ENCODE data around the gene CIRBP. TPM values are rescaled to one million over a fixed set of nuclear protein-coding genes. Genes with fewer than 3 reads are reported as not detected.

The CIRBP gene
- total RNA-seq, 3 donors from 2014 or later = 281 to 507 (median 300) TPM

DNA sequence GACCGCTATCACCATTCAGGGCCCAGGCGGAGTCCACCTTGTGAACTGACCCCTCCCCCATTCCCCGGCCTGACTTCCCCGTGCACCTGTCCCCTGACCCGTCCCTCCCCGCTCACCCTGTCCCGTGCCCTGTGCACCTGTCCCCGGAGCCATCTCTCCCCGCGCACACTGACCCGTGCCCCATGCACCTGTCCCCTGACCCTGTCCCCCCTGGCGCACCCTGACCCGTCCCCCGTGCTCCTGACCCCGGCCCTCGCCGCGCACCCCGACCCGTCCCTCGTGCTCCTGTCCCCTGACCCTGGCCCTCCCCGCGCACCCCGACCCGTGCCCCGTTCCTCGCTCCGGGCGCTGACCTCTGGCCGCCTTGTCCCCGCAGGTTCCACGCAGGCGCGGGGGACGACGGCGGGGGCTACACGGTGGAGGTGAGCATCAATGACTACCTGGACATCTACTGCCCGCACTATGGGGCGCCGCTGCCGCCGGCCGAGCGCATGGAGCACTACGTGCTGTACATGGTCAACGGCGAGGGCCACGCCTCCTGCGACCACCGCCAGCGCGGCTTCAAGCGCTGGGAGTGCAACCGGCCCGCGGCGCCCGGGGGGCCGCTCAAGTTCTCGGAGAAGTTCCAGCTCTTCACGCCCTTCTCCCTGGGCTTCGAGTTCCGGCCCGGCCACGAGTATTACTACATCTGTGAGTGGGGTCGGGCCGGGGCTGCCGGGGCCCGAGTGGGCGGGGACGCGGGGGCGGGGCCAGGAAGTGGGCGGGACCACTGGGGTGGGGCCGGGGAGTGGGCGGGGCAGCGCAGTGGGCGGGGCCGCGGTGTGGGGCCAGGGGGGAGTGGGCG lies 26.3 kb downstream of the CIRBP start:
- intact Hi-C loops (cut with DNase I, micrococcal nuclease) = no loop called here

DNA sequence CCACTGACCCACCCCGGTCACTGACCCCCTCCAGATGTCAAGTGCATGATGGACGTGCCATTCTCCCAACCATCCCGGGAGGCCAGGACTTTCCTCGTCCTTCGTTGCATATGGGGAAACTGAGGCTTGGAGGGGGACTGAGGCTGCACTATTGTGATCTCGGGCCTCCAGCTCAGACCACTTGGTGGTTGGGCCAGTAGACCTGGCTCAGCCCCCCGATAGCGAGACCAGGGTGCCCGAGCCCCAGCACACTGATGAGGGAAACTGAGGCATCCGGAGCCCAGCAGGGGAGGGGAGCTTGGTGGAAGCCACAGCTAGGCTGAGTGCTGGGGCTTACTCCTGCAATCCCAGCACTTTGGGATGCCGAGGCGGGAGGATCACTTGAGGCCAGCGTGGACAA lies 26.9 kb downstream of the CIRBP start:
- no peak overlapping the region for H3K4me3 ChIP-seq
- DNase-seq (no peak), ATAC-seq (no peak)
- TF ChIP-seq, protein P1, sequence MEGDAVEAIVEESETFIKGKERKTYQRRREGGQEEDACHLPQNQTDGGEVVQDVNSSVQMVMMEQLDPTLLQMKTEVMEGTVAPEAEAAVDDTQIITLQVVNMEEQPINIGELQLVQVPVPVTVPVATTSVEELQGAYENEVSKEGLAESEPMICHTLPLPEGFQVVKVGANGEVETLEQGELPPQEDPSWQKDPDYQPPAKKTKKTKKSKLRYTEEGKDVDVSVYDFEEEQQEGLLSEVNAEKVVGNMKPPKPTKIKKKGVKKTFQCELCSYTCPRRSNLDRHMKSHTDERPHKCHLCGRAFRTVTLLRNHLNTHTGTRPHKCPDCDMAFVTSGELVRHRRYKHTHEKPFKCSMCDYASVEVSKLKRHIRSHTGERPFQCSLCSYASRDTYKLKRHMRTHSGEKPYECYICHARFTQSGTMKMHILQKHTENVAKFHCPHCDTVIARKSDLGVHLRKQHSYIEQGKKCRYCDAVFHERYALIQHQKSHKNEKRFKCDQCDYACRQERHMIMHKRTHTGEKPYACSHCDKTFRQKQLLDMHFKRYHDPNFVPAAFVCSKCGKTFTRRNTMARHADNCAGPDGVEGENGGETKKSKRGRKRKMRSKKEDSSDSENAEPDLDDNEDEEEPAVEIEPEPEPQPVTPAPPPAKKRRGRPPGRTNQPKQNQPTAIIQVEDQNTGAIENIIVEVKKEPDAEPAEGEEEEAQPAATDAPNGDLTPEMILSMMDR (IDR thresholded peaks at IDR 0.05) = no peak
- intact Hi-C loops (cut with DNase I, micrococcal nuclease) = no loop called here
- no peaks in the 10 kb centered on the region for H3K9me3 ChIP-seq
- peaks cover 14% of the 10 kb centered on the region for H3K4me1 ChIP-seq (ENCODE audit: low read depth)
- H3K36me3 ChIP-seq (ENCODE audit: low read depth) = no peaks in the 10 kb centered on the region

More for the DNA sequence above, 26.3 kb downstream of the CIRBP start:
- Histone ChIP-seq H3K4me1 (ENCODE audit: low read depth) (peaks cover 19% of the 10 kb centered on the region), H3K36me3 (ENCODE audit: low read depth) (no peaks in the 10 kb centered on the region), H3K9me3 (no peaks in the 10 kb centered on the region), H3K4me3 (no peak overlapping the region)
- DNase-seq (no peak), ATAC-seq (peak; percentile 13)
- TF ChIP-seq, protein P1 (IDR thresholded peaks at IDR 0.05) = no peak

DNA sequence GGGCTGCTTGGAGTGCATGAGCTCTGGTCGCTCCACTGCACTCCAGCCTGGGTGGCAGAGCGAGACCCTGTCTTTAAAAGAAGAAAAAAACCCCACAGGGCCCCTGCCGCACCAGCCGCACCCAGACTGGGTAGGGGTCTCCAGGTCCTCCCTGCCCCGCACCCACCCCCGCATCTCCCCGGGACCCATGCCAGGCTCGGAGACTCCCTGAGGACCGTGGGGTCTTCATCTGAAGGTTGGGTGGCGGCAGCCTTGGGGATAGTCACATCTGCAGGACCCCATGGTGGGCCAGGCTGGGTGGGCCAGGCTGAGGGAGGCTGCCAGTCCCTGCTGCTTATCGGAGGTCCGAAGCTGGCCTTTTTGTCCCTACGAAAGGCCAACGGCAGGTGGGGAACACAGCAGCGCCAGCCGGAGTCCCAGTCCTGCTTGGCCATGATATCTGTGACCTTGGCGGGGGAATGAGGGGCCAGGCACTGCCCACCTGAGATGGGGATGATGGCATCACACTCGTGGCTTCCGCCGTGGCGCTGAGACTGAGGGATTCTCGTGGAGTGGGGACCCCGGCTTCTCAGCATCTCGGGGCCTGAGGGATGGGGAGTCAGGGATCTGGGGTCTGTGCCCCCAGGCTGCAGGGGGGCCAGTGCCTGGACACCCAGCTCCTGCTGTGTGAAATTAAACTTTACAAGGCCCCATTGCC lies 27.6 kb downstream of the CIRBP start:
- intact Hi-C loops (cut with DNase I, micrococcal nuclease) = no loop called here

DNA sequence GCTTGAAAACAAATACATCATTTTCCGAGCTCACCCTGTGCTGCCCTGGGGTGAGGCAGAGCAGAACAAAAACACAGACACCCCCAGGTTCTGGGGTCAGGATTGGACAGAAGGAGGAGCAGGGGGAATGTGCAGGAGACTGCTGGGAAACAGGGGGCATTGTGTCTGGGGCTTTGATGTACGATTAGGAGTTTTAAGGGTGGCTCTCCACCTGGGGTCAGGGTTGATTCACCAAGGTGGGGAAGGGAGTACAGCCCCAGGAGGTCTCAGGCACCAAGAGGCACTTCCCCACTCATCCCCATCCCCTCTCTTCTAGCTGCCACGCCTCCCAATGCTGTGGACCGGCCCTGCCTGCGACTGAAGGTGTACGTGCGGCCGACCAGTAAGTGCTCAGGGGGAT lies 29.1 kb downstream of the CIRBP start:
- Histone ChIP-seq H3K36me3 (ENCODE audit: low read depth) (no peaks in the 10 kb centered on the region), H3K4me1 (ENCODE audit: low read depth) (no peaks in the 10 kb centered on the region), H3K9me3 (no peaks in the 10 kb centered on the region), H3K4me3 (no peak overlapping the region)
- TF ChIP-seq, protein P1 (IDR thresholded peaks at IDR 0.05) = no peak
- ATAC-seq (no peak), DNase-seq (no peak)
- intact Hi-C loops (cut with DNase I, micrococcal nuclease) = no loop called here

More for the DNA sequence above, 27.6 kb downstream of the CIRBP start:
- DNase-seq (no peak), ATAC-seq (no peak)
- Histone ChIP-seq H3K4me3 (no peak overlapping the region), H3K36me3 (ENCODE audit: low read depth) (no peaks in the 10 kb centered on the region), H3K9me3 (no peaks in the 10 kb centered on the region), H3K4me1 (ENCODE audit: low read depth) (peaks cover 8% of the 10 kb centered on the region)
- TF ChIP-seq, protein P1 (IDR thresholded peaks at IDR 0.05) = no peak

DNA sequence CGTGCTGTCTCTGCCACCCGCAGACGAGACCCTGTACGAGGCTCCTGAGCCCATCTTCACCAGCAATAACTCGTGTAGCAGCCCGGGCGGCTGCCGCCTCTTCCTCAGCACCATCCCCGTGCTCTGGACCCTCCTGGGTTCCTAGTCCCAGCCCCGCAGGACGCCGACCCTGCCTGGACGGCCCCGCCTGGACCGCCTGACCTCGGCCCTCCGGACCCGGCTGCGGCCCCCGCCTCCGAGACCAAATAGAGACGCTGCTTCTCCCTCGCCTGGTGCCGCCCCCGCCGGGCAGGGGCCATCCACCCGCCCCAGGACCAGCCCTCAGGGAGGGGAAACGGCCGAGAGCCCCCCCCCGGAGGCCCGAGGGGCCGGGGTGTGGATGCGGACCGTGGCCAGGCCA lies 30.7 kb downstream of the CIRBP start:
- Histone ChIP-seq H3K4me3 (no peak overlapping the region), H3K36me3 (ENCODE audit: low read depth) (no peaks in the 10 kb centered on the region), H3K9me3 (no peaks in the 10 kb centered on the region), H3K4me1 (ENCODE audit: low read depth) (peaks cover 9% of the 10 kb centered on the region)
- no peak for ATAC-seq
- TF ChIP-seq, protein P1 (IDR thresholded peaks at IDR 0.05) = no peak
- no peak for DNase-seq
- intact Hi-C loops (cut with DNase I, micrococcal nuclease) = no loop called here
